ENCODE measurements around the gene DMRTB1.

DMRTB1 gene

DNA sequence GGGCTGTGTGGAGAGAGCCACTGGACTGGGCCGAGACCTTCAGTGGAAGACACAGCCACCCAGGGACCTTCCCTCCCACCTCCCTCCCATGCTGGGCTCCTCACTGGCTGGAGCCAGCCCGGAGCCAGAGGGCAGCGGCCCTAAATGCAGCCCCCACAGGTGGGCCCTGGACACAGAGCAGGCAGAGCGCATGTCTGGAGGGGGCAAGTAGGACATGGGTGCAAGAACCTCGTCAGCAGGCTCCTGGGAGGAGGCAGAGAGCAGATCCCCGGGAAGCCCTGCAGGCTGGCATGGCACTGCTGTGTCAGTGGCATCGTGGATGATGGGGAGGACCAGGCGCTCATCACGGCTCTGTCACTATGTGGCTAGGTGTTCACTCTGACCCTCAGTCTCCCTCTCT is 45.7 kb downstream of the DMRTB1 start:
- Histone ChIP-seq H3K9me3 (ENCODE audit: insufficient read depth, low read length, severe bottlenecking) (no peaks in the 10 kb centered on the region), H3K4me1 (ENCODE audit: insufficient read depth, low read length) (no peaks in the 10 kb centered on the region), H3K4me3 (ENCODE audit: low read depth in 1 of 2, low read length in 2 of 2) (no peak overlapping the region), H2AFZ (ENCODE audit: low read depth, low read length) (no peak overlapping the region), H3K79me2 (ENCODE audit: insufficient read depth, low read length) (no peaks in the 10 kb centered on the region), H3K4me2 (ENCODE audit: insufficient read depth, low read length) (no peak overlapping the region), H3K9ac (ENCODE audit: low read depth, low read length) (no peak overlapping the region), H4K20me1 (ENCODE audit: insufficient read depth, low read length) (0 out of 2 replicates have a peak, but pooled peaks cover 2% of the 10 kb centered on the region), H3K27ac (ENCODE audit: low read length) (no peak overlapping the region), H3K27me3 (ENCODE audit: insufficient read depth, low read length, poor library complexity) (no peaks in the 10 kb centered on the region), H3K36me3 (ENCODE audit: insufficient read depth, low read length) (no peaks in the 10 kb centered on the region)
- DNase-seq (no peak), ATAC-seq (ENCODE audit: insufficient read depth, low read depth) (no peak)
- TF ChIP-seq EZH2 (IDR thresholded peaks at IDR 0.05; ENCODE audit: borderline replicate concordance, low read depth, low read length, severe bottlenecking): no peak
- TF ChIP-seq, protein P1, sequence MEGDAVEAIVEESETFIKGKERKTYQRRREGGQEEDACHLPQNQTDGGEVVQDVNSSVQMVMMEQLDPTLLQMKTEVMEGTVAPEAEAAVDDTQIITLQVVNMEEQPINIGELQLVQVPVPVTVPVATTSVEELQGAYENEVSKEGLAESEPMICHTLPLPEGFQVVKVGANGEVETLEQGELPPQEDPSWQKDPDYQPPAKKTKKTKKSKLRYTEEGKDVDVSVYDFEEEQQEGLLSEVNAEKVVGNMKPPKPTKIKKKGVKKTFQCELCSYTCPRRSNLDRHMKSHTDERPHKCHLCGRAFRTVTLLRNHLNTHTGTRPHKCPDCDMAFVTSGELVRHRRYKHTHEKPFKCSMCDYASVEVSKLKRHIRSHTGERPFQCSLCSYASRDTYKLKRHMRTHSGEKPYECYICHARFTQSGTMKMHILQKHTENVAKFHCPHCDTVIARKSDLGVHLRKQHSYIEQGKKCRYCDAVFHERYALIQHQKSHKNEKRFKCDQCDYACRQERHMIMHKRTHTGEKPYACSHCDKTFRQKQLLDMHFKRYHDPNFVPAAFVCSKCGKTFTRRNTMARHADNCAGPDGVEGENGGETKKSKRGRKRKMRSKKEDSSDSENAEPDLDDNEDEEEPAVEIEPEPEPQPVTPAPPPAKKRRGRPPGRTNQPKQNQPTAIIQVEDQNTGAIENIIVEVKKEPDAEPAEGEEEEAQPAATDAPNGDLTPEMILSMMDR (IDR thresholded peaks at IDR 0.05; ENCODE audit: borderline replicate concordance, extremely low read depth, low read length, poor library complexity, severe bottlenecking): no peak

DNA sequence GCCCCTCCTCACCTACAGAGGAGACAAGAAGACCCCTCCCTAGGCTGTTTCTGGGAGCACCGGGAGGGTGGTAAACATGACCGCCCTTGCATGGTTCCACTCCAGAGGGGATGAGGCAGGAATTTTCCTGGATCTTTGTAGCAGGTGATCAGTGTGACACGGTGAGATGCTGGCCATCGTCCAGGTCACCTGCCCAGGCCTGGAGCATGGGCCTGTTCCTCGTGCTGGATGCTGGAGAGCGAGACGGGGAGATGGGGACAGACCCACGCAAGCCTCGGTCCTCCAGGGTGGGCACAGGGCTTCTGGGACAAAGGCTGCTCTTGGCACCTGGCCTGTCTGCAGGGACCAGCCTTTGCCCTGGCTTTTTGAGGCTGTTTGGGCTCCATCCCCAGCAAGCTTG is 46.2 kb downstream of the DMRTB1 start:
- Histone ChIP-seq H3K27ac (ENCODE audit: low read length) (no peak overlapping the region), H2AFZ (ENCODE audit: low read depth, low read length) (no peak overlapping the region), H3K9me3 (ENCODE audit: insufficient read depth, low read length, severe bottlenecking) (no peaks in the 10 kb centered on the region), H3K4me3 (ENCODE audit: low read depth in 1 of 2, low read length in 2 of 2) (no peak overlapping the region), H3K9ac (ENCODE audit: low read depth, low read length) (no peak overlapping the region), H3K4me2 (ENCODE audit: insufficient read depth, low read length) (no peak overlapping the region), H3K4me1 (ENCODE audit: insufficient read depth, low read length) (no peaks in the 10 kb centered on the region), H3K36me3 (ENCODE audit: insufficient read depth, low read length) (no peaks in the 10 kb centered on the region), H3K79me2 (ENCODE audit: insufficient read depth, low read length) (no peaks in the 10 kb centered on the region), H3K27me3 (ENCODE audit: insufficient read depth, low read length, poor library complexity) (no peaks in the 10 kb centered on the region), H4K20me1 (ENCODE audit: insufficient read depth, low read length) (0 out of 2 replicates have a peak, but pooled peaks cover 2% of the 10 kb centered on the region)
- DNase-seq (no peak), ATAC-seq (ENCODE audit: insufficient read depth, low read depth) (no peak)
- no peak for TF ChIP-seq EZH2 (IDR thresholded peaks at IDR 0.05; ENCODE audit: borderline replicate concordance, low read depth, low read length, severe bottlenecking)
- TF ChIP-seq, protein P1 (IDR thresholded peaks at IDR 0.05; ENCODE audit: borderline replicate concordance, extremely low read depth, low read length, poor library complexity, severe bottlenecking): no peak

DNA sequence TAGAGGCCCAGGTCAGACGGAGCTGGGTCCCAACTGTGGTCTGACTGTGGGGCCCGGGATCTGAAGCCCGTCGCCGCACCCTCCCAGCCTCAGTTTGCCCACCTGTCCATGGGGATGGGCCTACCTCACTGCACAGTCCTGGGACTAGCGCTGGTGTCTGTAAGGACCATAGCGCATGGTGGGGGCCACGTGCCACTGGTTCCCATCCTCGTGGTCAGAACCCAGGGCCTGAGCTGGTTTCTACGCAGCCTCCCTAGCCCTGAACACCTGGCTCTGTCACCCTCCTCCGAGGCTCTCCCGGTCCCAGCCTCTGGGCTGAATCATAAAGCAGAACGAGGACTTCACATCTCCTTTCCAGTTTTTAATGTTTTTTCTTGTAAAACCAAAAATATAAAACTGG is 46.7 kb downstream of the DMRTB1 start:
- Histone ChIP-seq H3K79me2 (ENCODE audit: insufficient read depth, low read length) (no peaks in the 10 kb centered on the region), H3K4me2 (ENCODE audit: insufficient read depth, low read length) (no peak overlapping the region), H3K4me3 (ENCODE audit: low read depth in 1 of 2, low read length in 2 of 2) (no peak overlapping the region), H3K9me3 (ENCODE audit: insufficient read depth, low read length, severe bottlenecking) (no peaks in the 10 kb centered on the region), H3K36me3 (ENCODE audit: insufficient read depth, low read length) (no peaks in the 10 kb centered on the region), H2AFZ (ENCODE audit: low read depth, low read length) (no peak overlapping the region), H3K27ac (ENCODE audit: low read length) (no peak overlapping the region), H3K27me3 (ENCODE audit: insufficient read depth, low read length, poor library complexity) (no peaks in the 10 kb centered on the region), H3K9ac (ENCODE audit: low read depth, low read length) (no peak overlapping the region), H4K20me1 (ENCODE audit: insufficient read depth, low read length) (0 out of 2 replicates have a peak, but pooled peaks cover 2% of the 10 kb centered on the region), H3K4me1 (ENCODE audit: insufficient read depth, low read length) (no peaks in the 10 kb centered on the region)
- ATAC-seq (ENCODE audit: insufficient read depth, low read depth) (no peak), DNase-seq (no peak)
- no peak for TF ChIP-seq EZH2 (IDR thresholded peaks at IDR 0.05; ENCODE audit: borderline replicate concordance, low read depth, low read length, severe bottlenecking)
- TF ChIP-seq, protein P1 (IDR thresholded peaks at IDR 0.05; ENCODE audit: borderline replicate concordance, extremely low read depth, low read length, poor library complexity, severe bottlenecking): no peak

All from DND-41 (cell line).